ENCODE data around the gene CDK2.
A peak's percentile ranks its signal among the peaks of the same experiment; 100 is the strongest.

Gene CDK2

GRCh38 chr12:55937981-55938380, 28.6 kb upstream of the CDK2 start:
- no peak for DNase-seq (ENCODE audit: low read depth, low spot score)

- no peak for DNase-seq (ENCODE audit: low read depth, low spot score)
Observed at GRCh38 chr12:55938826-55939501, 27.7 kb upstream of the CDK2 start.

DNA sequence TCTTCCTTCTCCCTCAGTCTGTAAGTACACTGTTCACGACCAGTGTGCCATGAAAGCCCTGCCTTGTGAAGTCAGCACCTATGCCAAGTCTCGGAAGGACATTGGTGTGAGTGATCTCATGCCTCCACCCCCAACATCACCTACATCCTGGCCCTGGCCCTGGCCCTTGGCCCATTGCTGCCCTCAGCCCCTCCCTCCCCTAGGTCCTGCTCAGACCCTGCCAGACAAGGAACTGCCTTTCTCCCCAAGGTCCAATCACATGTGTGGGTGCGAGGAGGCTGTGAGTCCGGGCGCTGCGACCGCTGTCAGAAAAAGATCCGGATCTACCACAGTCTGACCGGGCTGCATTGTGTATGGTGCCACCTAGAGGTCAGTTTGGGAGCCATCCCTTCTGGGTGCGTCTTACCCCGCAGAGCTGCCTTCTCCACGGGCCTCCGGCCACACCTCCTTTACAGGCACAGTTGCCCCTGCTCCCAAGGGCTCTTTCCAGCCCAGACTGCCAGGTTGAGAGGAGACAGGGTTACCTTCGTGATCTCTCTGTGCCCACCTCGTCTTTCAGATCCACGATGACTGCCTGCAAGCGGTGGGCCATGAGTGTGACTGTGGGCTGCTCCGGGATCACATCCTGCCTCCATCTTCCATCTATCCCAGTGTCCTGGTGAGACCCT, 26.4 kb upstream of the CDK2 start:
- DNase-seq (ENCODE audit: low read depth, low spot score): peak; percentile 84

DNA sequence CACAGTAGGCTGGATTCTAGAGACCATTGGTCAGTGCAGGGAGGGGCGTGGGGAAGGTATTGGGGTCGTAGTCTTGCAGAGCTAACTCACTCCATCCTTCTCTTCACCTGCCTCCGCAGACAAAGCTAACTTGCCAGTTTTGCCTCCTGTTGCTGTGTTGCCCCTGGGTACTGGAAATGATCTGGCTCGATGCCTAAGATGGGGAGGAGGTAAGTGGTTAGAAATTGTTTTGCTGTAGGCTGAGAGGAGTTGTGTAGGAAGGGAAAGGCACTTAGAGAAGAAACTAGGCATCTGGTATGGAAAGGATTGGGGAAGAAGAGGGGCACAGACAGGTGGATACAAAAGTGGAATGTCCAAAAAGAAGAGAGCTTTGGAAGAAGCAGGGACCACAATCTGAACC, 24.6 kb upstream of the CDK2 start:
- DNase-seq (ENCODE audit: low read depth, low spot score): no peak

- no peak for DNase-seq (ENCODE audit: low read depth, low spot score)
Observed at GRCh38 chr12:55942577-55943136, 24.0 kb upstream of the CDK2 start.

DNA sequence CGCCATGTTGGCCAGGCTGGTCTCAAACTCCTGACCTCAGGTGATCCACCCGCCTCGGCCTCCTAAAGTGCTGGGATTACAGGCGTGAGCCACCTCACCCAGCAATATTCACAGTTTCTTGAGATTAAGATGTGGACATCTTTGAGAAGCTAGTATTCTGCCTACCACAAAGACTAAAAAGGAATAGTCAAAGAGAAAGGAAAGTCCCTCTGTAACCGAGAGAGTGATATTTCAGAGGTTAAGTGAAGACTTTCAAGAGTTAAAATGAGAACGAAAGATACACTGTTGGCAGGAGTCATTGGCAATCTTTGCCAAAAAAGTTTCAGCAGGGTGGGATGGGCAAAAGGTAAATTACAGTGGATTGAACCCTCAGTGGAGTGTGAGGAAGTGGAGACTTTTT, 20.1 kb upstream of the CDK2 start:
- no peak for DNase-seq (ENCODE audit: low read depth, low spot score)

DNA sequence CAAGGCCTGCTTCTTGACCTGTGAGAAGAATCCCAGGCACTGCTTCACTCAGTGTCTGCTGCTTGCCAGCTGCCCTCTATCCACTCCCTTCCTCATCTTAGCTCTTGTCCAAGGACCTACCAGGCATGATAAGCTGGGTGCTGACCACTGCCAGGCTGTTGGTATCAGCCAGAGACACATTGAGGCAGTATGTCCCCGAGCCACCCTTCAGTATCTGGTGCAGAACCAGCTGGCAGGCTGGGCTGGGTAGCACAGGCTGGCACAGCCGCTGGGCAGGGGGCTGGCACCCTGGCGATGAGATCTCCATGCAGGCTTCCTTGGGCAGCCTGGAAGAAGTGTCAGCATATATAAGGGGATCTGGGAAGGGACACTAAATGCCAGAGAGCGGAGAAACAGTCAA, 11.3 kb upstream of the CDK2 start:
- DNase-seq (ENCODE audit: low read depth, low spot score): no peak

DNA sequence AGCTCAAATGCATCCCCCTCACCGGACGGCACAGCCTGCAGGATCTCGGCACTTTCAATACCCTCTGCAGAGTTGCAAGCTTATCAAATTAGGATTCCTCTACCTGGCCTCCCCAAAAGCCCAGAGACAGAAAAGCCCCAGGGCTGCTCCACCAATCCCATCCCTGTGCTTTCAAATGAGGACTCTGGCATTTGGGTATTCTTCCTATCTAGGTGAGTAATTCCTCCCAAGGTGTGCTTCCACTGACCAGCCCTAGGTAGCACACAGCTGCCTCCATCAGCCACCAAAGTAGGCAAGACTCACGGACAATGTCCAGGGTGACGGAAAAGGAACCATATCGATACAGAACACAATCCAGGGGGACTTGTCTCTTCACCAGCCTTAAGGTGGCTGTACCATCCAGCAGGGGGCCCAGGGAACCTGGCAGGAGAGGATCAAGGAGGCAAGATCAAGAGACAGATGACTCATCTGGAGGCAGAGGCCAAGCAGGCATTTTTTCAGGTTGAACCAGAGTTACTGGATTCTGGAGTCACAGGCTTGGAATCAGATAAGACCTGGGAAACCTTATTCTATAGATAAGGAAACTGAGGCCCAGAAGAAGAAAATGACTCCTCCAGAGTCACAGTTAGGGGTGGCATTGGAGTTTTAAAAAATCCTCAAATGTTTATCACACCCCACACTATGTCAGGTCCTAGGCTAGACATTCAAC, 10.7 kb upstream of the CDK2 start:
- no peak for DNase-seq (ENCODE audit: low read depth, low spot score)

- no peak for DNase-seq (ENCODE audit: low read depth, low spot score)
Observed at GRCh38 chr12:55957106-55957859, 9.3 kb upstream of the CDK2 start.

DNA sequence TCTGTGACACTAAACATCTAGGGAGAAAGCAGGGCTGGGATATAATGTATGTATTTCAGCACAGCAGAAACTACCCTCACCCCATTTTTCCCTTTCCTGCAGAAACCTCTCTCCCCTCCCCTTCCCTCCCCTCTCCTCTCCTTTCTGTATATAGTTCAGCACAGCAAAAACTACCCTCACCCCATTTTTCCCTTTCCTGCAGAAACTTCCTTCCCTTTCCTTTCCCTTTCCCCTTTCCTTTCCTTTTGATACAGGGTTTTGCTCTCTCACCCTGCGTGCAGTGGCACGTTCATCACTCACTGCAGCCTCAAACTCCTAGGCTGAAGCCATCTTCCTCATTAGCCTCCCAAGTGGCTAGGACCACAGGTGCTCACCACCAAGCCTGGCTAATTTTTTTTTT, 2.9 kb upstream of the CDK2 start:
- DNase-seq (ENCODE audit: low read depth, low spot score): no peak

GRCh38 chr12:55965240-55965639, 1.4 kb upstream of the CDK2 start:
- DNase-seq (ENCODE audit: low read depth, low spot score): no peak

DNA sequence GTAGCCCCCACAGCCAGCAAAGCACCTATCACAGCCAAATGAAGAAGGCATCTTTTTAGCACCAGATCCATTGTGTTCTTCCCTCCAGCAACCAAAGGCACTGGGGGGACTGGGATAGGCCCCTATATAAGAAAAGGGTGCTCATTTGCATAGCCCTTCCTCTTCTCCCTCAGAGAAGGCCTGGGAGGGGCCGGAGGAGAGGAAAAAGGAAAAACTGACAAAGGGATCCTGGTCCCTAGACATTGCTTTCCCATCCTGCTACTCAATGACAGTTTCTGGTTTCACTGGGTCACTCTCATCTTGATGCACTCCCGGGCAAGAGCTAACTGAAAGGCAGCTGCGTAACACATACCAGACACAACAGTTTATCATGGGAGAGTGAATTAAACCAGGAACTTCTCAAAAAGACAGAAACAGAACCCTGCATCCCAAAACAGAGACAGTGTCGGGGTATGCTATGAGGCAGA, 656 bp upstream of the CDK2 start, which contains the start of gene PMEL:
Gene PMEL (minus strand): TSS at position 102 of the 467 bp plus-strand sequence. CDS start 31 bp downstream, at position 71.
- no peak for DNase-seq (ENCODE audit: low read depth, low spot score)

DNA sequence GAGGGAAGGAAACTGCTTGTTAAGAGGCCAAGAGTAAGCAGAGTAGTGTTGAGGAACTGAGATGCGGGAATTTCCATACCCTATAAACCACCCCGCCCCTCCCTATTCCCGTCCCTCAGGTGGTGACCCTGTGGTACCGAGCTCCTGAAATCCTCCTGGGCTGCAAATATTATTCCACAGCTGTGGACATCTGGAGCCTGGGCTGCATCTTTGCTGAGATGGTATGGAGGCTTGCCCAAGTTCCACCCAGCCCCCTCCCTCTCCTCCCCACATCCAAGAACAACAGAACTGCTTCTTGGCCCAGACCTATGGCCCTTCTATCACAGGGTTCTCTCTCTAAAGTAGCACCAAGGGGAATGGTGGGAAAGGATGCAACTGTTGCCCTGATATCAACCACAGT, 2.7 kb downstream of the CDK2 start:
- DNase-seq (ENCODE audit: low read depth, low spot score): no peak

GRCh38 chr12:55970775-55971174, 4.1 kb downstream of the CDK2 start:
- no peak for DNase-seq (ENCODE audit: low read depth, low spot score)

DNA sequence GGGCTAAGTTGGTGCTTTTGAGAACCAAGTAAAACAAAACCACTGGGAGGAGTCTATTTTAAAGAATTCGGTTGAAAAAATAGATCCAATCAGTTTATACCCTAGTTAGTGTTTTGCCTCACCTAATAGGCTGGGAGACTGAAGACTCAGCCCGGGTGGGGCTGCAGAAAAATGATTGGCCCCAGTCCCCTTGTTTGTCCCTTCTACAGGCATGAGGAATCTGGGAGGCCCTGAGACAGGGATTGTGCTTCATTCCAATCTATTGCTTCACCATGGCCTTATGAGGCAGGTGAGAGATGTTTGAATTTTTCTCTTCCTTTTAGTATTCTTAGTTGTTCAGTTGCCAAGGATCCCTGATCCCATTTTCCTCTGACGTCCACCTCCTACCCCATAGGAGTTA, 5.4 kb downstream of the CDK2 start:
- no peak for DNase-seq (ENCODE audit: low read depth, low spot score)

- no peak for DNase-seq (ENCODE audit: low read depth, low spot score)
Observed at GRCh38 chr12:55972456-55972855, 5.8 kb downstream of the CDK2 start.

DNA sequence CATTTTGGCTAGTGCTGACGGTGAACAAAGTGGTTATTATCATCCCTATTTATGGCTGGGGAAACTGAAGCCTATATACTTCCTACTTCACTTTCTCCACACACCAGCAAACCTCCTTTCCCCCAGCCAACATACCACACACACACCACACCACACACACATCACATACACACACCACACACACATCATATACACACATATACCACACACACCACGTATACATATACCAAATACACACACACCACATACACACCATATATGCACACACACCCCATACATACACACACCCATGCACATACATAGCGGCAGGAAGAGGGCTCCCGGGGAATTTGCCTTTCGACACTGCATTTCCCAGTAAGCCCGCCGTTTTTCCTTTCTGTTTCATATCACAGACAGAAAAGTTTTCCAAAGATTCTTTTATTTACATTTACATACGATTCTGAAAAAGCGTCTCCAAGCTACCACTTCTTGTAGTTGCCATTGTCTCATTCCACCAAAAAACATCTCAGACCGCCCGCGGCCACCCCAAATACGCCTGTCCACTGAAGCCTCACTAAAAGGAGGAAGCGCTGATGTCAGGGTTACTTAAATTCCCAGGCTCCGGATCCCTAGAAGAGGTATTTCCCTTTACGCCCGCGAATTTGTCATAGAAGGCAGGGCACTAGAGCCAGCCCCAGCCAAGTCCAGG, 6.4 kb downstream of the CDK2 start:
- no peak for DNase-seq (ENCODE audit: low read depth, low spot score)

DNA sequence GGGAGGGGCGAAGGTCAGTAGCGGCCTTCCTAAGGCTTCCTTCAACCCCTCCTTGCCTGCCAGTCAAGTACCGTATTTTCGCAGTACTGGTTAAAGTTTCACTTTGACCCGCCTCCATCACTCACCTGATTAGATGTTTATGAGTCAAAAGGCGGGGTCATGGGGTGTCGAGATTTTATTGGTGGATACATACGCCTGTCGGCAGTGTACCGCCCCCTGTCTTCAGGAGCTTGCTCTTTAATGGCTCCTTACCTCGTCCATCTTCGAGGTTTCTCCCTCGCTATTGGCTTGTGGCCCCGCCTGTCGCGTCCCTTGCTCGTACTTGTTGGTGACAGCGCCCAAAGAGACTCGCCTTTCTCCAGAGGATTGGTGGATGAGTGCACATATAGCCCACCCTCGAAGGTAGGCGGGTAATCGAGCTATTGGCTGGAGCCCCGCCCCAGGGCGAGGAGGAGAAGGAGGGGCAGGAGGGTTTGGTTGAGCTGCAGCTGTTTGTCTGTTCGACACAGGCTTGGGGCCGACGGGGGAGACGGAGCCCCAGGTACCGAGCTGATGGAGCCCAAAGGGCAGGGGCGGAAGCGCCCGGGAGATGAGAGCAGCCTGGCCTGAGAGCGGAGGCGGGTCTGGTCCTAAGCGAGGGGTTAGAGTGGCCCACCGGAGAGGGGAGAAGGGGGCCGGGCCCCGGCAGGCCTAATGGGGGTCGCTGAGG, 7.1 kb downstream of the CDK2 start, which contains the start of gene RAB5B:
Gene RAB5B (plus strand): TSS at position 480 of the 709 bp plus-strand sequence. CDS start 12,883 bp downstream, outside the sequence.
- peak; percentile 100 for DNase-seq (ENCODE audit: low read depth, low spot score)

DNA sequence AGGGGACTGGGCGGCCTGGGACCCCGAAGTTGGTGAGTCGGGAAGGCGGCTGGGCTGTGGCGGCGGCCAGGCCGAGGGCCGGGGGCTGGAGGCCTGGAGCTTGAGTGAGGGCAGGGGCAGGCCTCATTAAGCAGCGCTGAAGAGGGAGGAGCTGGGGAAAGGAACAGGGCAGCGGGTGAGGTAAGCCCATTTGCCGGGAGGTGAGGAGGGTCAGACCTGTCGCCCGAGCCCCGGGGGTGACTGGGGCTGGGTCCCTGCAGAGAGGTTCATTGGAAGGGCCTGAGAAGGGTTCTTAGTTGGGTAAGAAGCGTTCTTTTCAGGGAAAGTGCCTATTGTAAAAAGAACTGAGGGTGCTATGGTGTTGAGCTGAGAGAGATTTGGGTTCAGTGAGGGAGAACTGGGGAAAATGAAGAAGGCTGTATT, 7.7 kb downstream of the CDK2 start:
- no peak for DNase-seq (ENCODE audit: low read depth, low spot score)

DNA sequence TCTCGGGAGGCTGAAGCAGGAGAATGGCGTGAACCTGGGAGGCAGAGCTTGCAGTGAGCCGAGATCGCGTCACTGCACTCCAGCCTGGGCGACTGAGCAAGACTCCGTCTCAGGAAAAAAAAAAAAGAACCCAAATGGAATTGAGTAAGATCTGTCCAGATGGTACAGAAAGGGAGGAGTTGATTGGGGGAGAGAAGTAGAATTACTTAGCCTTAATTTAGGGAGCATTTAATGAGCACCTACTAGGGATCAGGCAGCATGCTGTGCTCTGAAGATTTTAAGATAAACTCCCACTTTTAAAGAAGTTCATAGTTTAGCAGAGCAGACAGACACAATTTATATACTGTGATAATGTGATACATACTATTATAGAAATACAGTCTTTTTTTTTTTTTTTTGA, 11.8 kb downstream of the CDK2 start:
- DNase-seq (ENCODE audit: low read depth, low spot score): no peak

All from iPS DF 19.7 (cell line).